ENCODE measurements around the gene CDC42BPA.

CDC42BPA gene

DNA sequence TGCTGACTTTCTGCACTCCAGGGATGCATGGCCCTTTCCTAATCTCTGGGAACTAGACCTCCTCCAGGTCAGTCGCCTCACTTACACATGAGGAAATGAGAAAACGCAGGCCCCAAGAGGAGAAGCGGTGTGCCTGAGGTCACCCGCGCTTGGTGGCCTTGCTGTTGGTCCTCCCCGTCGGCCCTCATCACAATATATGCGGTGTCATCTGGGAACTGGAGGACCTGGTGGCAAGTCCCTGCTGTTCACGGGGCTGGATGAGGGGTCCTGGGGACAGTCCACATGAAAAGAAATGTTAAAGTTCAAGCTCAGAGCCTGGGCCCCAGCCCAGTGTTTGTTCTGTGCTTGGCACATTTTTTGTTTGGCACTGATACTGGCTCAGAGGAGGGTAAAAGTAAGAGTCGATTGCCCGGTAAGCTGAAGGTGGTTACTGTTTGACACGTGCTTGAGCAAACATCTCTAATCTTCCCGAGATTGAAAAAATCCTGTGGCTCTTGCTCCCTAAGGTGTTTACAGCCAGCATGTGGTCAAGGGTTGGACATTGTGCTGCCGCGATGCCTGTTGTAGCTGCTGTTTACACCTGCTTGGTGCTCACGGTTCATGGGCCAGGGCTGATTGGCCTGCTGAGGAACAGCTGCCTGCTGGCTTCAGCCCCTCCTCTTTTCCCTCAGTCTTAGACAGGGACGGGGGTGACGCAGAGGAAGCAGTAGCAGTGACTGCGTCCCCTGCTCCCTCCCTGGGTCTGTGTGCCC is 373.0 kb downstream of the CDC42BPA start:
- Histone ChIP-seq H2AK5ac (ENCODE audit: low read length) (no peak overlapping the region), H3K4me2 (ENCODE audit: low read length) (no peak overlapping the region), H3K36me3 (ENCODE audit: control insufficient read depth in 1 of 2, insufficient read depth in 2 of 2, low read length in 2 of 2) (no peaks in the 10 kb centered on the region), H3K27ac (ENCODE audit: low read depth, low read length) (no peak overlapping the region), H2BK5ac (ENCODE audit: low read depth, low read length, poor library complexity) (no peak overlapping the region), H3K79me2 (ENCODE audit: control insufficient read depth, insufficient read depth, low read length, poor library complexity) (peaks cover 2% of the 10 kb centered on the region), H3K4me3 (ENCODE audit: low read depth, low read length) (no peak overlapping the region), H4K8ac (ENCODE audit: low read depth, low read length) (no peak overlapping the region), H3K18ac (ENCODE audit: low read length) (no peak overlapping the region), H2BK12ac (ENCODE audit: low read length) (no peak overlapping the region), H4K12ac (ENCODE audit: low read depth, low read length) (no peak overlapping the region), H3K9ac (ENCODE audit: low read length) (no peak overlapping the region), H3K79me1 (ENCODE audit: low read length) (no peaks in the 10 kb centered on the region), H2BK120ac (ENCODE audit: insufficient read depth, low read length, poor library complexity) (no peak overlapping the region), H4K91ac (ENCODE audit: low read depth, low read length) (no peak overlapping the region), H3K4ac (ENCODE audit: low read depth, low read length) (no peak overlapping the region), H3K14ac (ENCODE audit: low read length) (no peak overlapping the region), H2AFZ (ENCODE audit: insufficient read depth, low read length, poor library complexity) (no peak overlapping the region), H3K4me1 (ENCODE audit: control insufficient read depth in 1 of 2, insufficient read depth in 2 of 2, low read length in 2 of 2) (peaks cover 6 to 8% of the 10 kb centered on the region in 2 experiments), H3K9me3 (ENCODE audit: insufficient read depth, low read depth, low read length) (peaks cover 2% of the 10 kb centered on the region), H3K23ac (ENCODE audit: low read length) (peak overlapping the region; percentile 42), H3K27me3 (ENCODE audit: insufficient read depth, low read length) (no peaks in the 10 kb centered on the region)
- no peak for DNase-seq
- no CpG with 5 or more reads among the region's 19 CpGs for WGBS (ENCODE audit: extremely low coverage, insufficient coverage, insufficient read length)

DNA sequence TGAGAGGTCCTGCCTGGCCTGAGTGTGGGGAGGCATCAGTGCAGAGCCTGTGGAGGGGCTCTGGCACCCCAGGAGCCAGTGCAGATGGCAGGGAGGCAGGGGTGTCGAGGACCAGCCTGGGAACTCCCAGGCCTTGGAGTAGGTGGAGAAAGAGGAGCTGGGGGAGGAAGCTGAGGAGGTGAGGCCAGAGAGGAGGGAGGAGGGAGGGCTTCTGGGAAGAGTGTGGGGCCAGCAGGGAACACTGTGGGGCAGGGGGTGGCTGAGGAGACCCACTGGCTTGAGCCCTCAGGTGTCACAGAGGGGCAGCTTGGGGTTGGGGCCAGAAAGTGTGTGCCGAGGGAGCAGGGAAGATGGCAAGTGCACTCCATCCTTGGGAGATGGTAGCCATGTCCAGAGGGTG is 374.4 kb downstream of the CDC42BPA start:
- H2BK5ac ChIP-seq (ENCODE audit: low read depth, low read length, poor library complexity) = no peak overlapping the region
- H3K14ac ChIP-seq (ENCODE audit: low read length) = no peak overlapping the region
- H3K36me3 ChIP-seq (ENCODE audit: control insufficient read depth in 1 of 2, insufficient read depth in 2 of 2, low read length in 2 of 2) = no peaks in the 10 kb centered on the region
- H3K18ac ChIP-seq (ENCODE audit: low read length) = no peak overlapping the region
- peaks cover 7% of the 10 kb centered on the region for H3K79me1 ChIP-seq (ENCODE audit: low read length)
- no peaks in the 10 kb centered on the region for H3K27me3 ChIP-seq (ENCODE audit: insufficient read depth, low read length)
- WGBS (ENCODE audit: extremely low coverage, insufficient coverage, insufficient read length) = no CpG with 5 or more reads among the region's 2 CpGs
- H3K27ac ChIP-seq (ENCODE audit: low read depth, low read length) = no peak overlapping the region
- no peak overlapping the region for H2BK120ac ChIP-seq (ENCODE audit: insufficient read depth, low read length, poor library complexity)
- H4K8ac ChIP-seq (ENCODE audit: low read depth, low read length) = no peak overlapping the region
- H2AK5ac ChIP-seq (ENCODE audit: low read length) = no peak overlapping the region
- peak overlapping the region; percentile 28 for H2AFZ ChIP-seq (ENCODE audit: insufficient read depth, low read length, poor library complexity)
- DNase-seq = no peak
- no peak overlapping the region for H3K23ac ChIP-seq (ENCODE audit: low read length)
- no peak overlapping the region for H3K4me3 ChIP-seq (ENCODE audit: low read depth, low read length)
- no peak overlapping the region for H4K91ac ChIP-seq (ENCODE audit: low read depth, low read length)
- H3K9ac ChIP-seq (ENCODE audit: low read length) = no peak overlapping the region
- peaks cover 2% of the 10 kb centered on the region for H3K9me3 ChIP-seq (ENCODE audit: insufficient read depth, low read depth, low read length)
- H3K4ac ChIP-seq (ENCODE audit: low read depth, low read length) = no peak overlapping the region
- no peak overlapping the region for H4K12ac ChIP-seq (ENCODE audit: low read depth, low read length)
- no peak overlapping the region for H3K4me2 ChIP-seq (ENCODE audit: low read length)
- no peak overlapping the region for H2BK12ac ChIP-seq (ENCODE audit: low read length)
- H3K79me2 ChIP-seq (ENCODE audit: control insufficient read depth, insufficient read depth, low read length, poor library complexity) = peaks cover 7% of the 10 kb centered on the region
- H3K4me1 ChIP-seq (ENCODE audit: control insufficient read depth in 1 of 2, insufficient read depth in 2 of 2, low read length in 2 of 2) = peaks cover 7 to 8% of the 10 kb centered on the region in 2 experiments

- H4K12ac ChIP-seq (ENCODE audit: low read depth, low read length) = no peak overlapping the region
- no peak overlapping the region for H2BK120ac ChIP-seq (ENCODE audit: insufficient read depth, low read length, poor library complexity)
- WGBS (ENCODE audit: extremely low coverage, insufficient coverage, insufficient read length) = no CpG with 5 or more reads among the region's 5 CpGs
- no peak overlapping the region for H3K14ac ChIP-seq (ENCODE audit: low read length)
- no peak overlapping the region for H3K18ac ChIP-seq (ENCODE audit: low read length)
- no peak overlapping the region for H2AFZ ChIP-seq (ENCODE audit: insufficient read depth, low read length, poor library complexity)
- peaks cover 2% of the 10 kb centered on the region for H3K9me3 ChIP-seq (ENCODE audit: insufficient read depth, low read depth, low read length)
- peaks cover 7% of the 10 kb centered on the region for H3K79me1 ChIP-seq (ENCODE audit: low read length)
- no peak overlapping the region for H4K91ac ChIP-seq (ENCODE audit: low read depth, low read length)
- H4K8ac ChIP-seq (ENCODE audit: low read depth, low read length) = no peak overlapping the region
- DNase-seq = no peak
- H3K9ac ChIP-seq (ENCODE audit: low read length) = no peak overlapping the region
- peaks cover 8% of the 10 kb centered on the region in 2 experiments for H3K4me1 ChIP-seq (ENCODE audit: control insufficient read depth in 1 of 2, insufficient read depth in 2 of 2, low read length in 2 of 2)
- no peak overlapping the region for H3K27ac ChIP-seq (ENCODE audit: low read depth, low read length)
- no peaks in the 10 kb centered on the region for H3K27me3 ChIP-seq (ENCODE audit: insufficient read depth, low read length)
- H2BK12ac ChIP-seq (ENCODE audit: low read length) = no peak overlapping the region
- H3K4me2 ChIP-seq (ENCODE audit: low read length) = no peak overlapping the region
- H3K4me3 ChIP-seq (ENCODE audit: low read depth, low read length) = no peak overlapping the region
- H3K36me3 ChIP-seq (ENCODE audit: control insufficient read depth in 1 of 2, insufficient read depth in 2 of 2, low read length in 2 of 2) = no peaks in the 10 kb centered on the region
- no peak overlapping the region for H3K4ac ChIP-seq (ENCODE audit: low read depth, low read length)
- H2AK5ac ChIP-seq (ENCODE audit: low read length) = no peak overlapping the region
- peaks cover 7% of the 10 kb centered on the region for H3K79me2 ChIP-seq (ENCODE audit: control insufficient read depth, insufficient read depth, low read length, poor library complexity)
- no peak overlapping the region for H2BK5ac ChIP-seq (ENCODE audit: low read depth, low read length, poor library complexity)
- H3K23ac ChIP-seq (ENCODE audit: low read length) = no peak overlapping the region
Observed at GRCh38 chr1:226943156-226943555, 375.1 kb downstream of the CDC42BPA start.

DNA sequence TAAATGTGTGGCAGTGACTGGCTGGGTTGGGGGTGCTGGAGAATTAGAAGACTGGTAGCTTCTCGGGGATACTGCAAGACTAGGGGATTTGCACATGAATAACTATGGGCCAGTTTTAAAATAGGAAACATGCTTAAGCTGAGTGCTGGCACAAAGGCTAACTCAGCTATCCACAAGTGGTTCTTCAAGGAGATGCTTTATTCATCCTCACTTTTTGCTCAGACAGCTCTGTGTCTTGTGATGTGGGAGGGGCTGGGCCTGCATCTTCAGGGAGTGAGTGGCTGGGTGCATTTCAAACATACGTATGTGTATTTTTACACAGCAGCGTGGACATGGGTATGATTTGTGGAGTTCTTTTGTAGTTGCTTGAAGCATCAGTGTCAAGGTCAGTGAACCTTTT is 375.9 kb downstream of the CDC42BPA start:
- Histone ChIP-seq H3K4ac (ENCODE audit: low read depth, low read length) (no peak overlapping the region), H2AK5ac (ENCODE audit: low read length) (no peak overlapping the region), H3K9me3 (ENCODE audit: insufficient read depth, low read depth, low read length) (peaks cover 2% of the 10 kb centered on the region), H3K79me2 (ENCODE audit: control insufficient read depth, insufficient read depth, low read length, poor library complexity) (peaks cover 7% of the 10 kb centered on the region), H4K8ac (ENCODE audit: low read depth, low read length) (no peak overlapping the region), H3K27ac (ENCODE audit: low read depth, low read length) (no peak overlapping the region), H2BK5ac (ENCODE audit: low read depth, low read length, poor library complexity) (no peak overlapping the region), H3K14ac (ENCODE audit: low read length) (no peak overlapping the region), H3K9ac (ENCODE audit: low read length) (no peak overlapping the region), H2BK12ac (ENCODE audit: low read length) (no peak overlapping the region), H3K27me3 (ENCODE audit: insufficient read depth, low read length) (no peaks in the 10 kb centered on the region), H4K12ac (ENCODE audit: low read depth, low read length) (no peak overlapping the region), H3K4me3 (ENCODE audit: low read depth, low read length) (no peak overlapping the region), H3K23ac (ENCODE audit: low read length) (no peak overlapping the region), H3K36me3 (ENCODE audit: control insufficient read depth in 1 of 2, insufficient read depth in 2 of 2, low read length in 2 of 2) (no peaks in the 10 kb centered on the region), H3K4me2 (ENCODE audit: low read length) (no peak overlapping the region), H3K79me1 (ENCODE audit: low read length) (peaks cover 7% of the 10 kb centered on the region), H2BK120ac (ENCODE audit: insufficient read depth, low read length, poor library complexity) (no peak overlapping the region), H3K4me1 (ENCODE audit: control insufficient read depth in 1 of 2, insufficient read depth in 2 of 2, low read length in 2 of 2) (peaks cover 8% of the 10 kb centered on the region in 2 experiments), H3K18ac (ENCODE audit: low read length) (no peak overlapping the region), H2AFZ (ENCODE audit: insufficient read depth, low read length, poor library complexity) (no peak overlapping the region), H4K91ac (ENCODE audit: low read depth, low read length) (no peak overlapping the region)
- no CpG with 5 or more reads among the region's 3 CpGs for WGBS (ENCODE audit: extremely low coverage, insufficient coverage, insufficient read length)
- no peak for DNase-seq
